Immature natural killer cell (primary cell): Measurements from ENCODE around the gene TCHP. TPM values are rescaled to one million over a fixed set of nuclear protein-coding genes. Genes with fewer than 3 reads are reported as not detected.

Experiments used
- polyA plus RNA-seq, 3 donors: library from polyadenylated mRNA; unstranded; fragments of 300-500 nt; fragmentation: Illumina TruSeq; gene quantifications; one replicate each; pipeline ENCODE4 v1.2.3, GENCODE V29; 2021

Gene TCHP
- polyA plus RNA-seq, 3 donors from 2014 or later: 2.9 to 22.8 (median 9.1) TPM

Other genes with a start within 250 kb of the TCHP start
- gene FAM222A, start 186.4 kb upstream of the TCHP start, polyA plus RNA-seq: under 1 TPM in 2 of 3 donors, not detected in 1; 0.20 to 0.49 TPM
- gene TRPV4, start 66.9 kb upstream of the TCHP start, polyA plus RNA-seq: not detected
- 10 to 100 TPM; 64.8 to 95.1 (median 71.9) TPM for gene GLTP, start 19.7 kb upstream of the TCHP start, polyA plus RNA-seq
- gene GIT2, start 96.1 kb downstream of the TCHP start, polyA plus RNA-seq: 10 to 100 TPM; 54.6 to 100.0 (median 68.7) TPM
- gene ANKRD13A, start 99.2 kb downstream of the TCHP start, polyA plus RNA-seq: 10 to 100 TPM; 39.8 to 62.9 (median 40.8) TPM
- 10 to 100 TPM in 2 of 3 donors, 1 to 10 TPM in 1; 9.8 to 17.7 (median 13.6) TPM for gene C12orf76, start 148.2 kb downstream of the TCHP start, polyA plus RNA-seq
- under 1 TPM in 2 of 3 donors, not detected in 1; 0.54 TPM for gene IFT81, start 224.1 kb downstream of the TCHP start, polyA plus RNA-seq